ENCODE measurements around the gene CLCN6. TPM values are rescaled to one million over a fixed set of nuclear protein-coding genes. Genes with fewer than 3 reads are reported as not detected.

The CLCN6 gene
- total RNA-seq, 2 donors from 2014 or later = 29.6 to 31.5 TPM

DNA sequence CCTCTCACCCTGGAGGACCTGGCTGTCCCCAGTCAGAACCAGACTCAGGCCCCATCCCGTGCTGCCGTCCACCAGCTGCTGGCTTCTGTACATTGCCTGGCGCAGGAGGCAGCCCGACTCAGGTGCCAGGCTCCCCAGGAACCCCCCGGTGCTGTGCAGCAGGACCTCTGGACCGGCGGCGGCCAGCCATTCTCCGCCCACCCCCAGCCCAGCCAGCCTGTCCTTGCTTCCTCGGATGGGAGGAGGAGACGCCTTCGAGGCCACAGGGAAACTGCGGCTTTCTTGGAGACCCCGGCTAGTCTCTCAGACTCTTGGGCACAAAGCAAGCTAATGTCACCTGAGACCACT is 39.6 kb upstream of the CLCN6 start:
- Histone ChIP-seq H3K4me3 (ENCODE audit: low read length) (no peak overlapping the region), H3K9ac (ENCODE audit: extremely low read depth, low read length, poor library complexity, severe bottlenecking) (no peak overlapping the region), H3K27ac (ENCODE audit: low read depth, low read length) (no peak overlapping the region), H3K27me3 (ENCODE audit: control insufficient read depth, insufficient read depth, low read length, poor library complexity, severe bottlenecking) (peaks cover 10% of the 10 kb centered on the region), H3K36me3 (ENCODE audit: control insufficient read depth, insufficient read depth, low read length) (no peaks in the 10 kb centered on the region), H3K9me3 (ENCODE audit: control insufficient read depth, low read length) (no peaks in the 10 kb centered on the region), H3K4me1 (ENCODE audit: control insufficient read depth, insufficient read depth, low read length) (no peaks in the 10 kb centered on the region)
- TF ChIP-seq, protein P1, sequence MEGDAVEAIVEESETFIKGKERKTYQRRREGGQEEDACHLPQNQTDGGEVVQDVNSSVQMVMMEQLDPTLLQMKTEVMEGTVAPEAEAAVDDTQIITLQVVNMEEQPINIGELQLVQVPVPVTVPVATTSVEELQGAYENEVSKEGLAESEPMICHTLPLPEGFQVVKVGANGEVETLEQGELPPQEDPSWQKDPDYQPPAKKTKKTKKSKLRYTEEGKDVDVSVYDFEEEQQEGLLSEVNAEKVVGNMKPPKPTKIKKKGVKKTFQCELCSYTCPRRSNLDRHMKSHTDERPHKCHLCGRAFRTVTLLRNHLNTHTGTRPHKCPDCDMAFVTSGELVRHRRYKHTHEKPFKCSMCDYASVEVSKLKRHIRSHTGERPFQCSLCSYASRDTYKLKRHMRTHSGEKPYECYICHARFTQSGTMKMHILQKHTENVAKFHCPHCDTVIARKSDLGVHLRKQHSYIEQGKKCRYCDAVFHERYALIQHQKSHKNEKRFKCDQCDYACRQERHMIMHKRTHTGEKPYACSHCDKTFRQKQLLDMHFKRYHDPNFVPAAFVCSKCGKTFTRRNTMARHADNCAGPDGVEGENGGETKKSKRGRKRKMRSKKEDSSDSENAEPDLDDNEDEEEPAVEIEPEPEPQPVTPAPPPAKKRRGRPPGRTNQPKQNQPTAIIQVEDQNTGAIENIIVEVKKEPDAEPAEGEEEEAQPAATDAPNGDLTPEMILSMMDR (conservative IDR thresholded peaks at IDR 0.05) = no peak
- no peaks in the 10 kb centered on the region for H3K9me3 Mint-ChIP-seq
- WGBS, 2 experiments (ENCODE audit: insufficient coverage in 1 of 2, insufficient read length in 1 of 2) = 84 to 90% methylated on average over 9 to 14 of the region's 14 CpGs
- no peak overlapping the region for H3K27ac Mint-ChIP-seq
- no peak overlapping the region for H3K4me3 Mint-ChIP-seq
- no peaks in the 10 kb centered on the region for H3K36me3 Mint-ChIP-seq (ENCODE audit: low read depth)
- peaks cover 29% of the 10 kb centered on the region for H3K27me3 Mint-ChIP-seq (ENCODE audit: insufficient read depth)
- DNase-seq = no peak
- peaks cover 7% of the 10 kb centered on the region for H3K4me1 Mint-ChIP-seq

DNA sequence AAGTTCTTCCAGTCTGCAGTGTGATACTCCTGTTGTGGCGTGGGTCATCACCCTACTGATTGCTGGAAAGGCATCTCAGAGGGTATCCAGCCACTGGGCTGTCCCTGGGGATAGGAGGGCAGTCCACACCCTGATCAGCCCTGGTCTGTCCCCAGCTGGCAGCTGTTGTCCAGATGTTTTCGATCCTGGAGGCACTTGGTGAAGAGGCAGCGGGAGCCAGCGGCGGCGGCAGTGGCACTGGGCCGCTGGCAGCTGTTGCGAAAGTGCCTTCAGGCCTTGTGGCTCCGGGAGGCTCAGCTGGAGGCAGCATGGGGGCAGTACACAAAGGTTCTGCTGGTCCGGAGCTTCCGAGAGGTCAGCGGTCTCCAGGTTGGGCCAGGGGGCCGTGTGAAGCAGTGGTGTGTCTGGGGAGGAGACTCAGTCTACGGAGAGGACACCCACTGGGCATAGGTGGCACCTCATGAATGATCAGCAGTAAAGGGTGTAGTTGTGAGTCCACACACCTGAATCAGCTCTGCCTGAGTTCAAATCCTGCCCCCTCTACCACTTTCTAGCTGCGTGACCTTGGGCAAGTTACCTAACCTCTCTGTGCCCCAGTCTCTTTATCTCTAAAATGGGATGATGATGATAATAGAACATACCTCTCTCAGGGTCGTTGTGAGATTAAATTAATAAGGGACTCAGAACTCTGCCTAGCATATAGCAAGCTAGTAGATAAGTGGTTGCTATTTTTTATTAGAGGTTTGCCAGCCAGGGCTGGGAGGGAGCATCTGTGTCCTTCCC is 37.9 kb upstream of the CLCN6 start:
- Histone ChIP-seq H3K4me1 (ENCODE audit: control insufficient read depth, insufficient read depth, low read length) (no peaks in the 10 kb centered on the region), H3K4me3 (ENCODE audit: low read length) (no peak overlapping the region), H3K9ac (ENCODE audit: extremely low read depth, low read length, poor library complexity, severe bottlenecking) (no peak overlapping the region), H3K27ac (ENCODE audit: low read depth, low read length) (no peak overlapping the region), H3K9me3 (ENCODE audit: control insufficient read depth, low read length) (no peaks in the 10 kb centered on the region), H3K36me3 (ENCODE audit: control insufficient read depth, insufficient read depth, low read length) (no peaks in the 10 kb centered on the region), H3K27me3 (ENCODE audit: control insufficient read depth, insufficient read depth, low read length, poor library complexity, severe bottlenecking) (no peaks in the 10 kb centered on the region)
- Mint-ChIP-seq H3K4me1 (no peaks in the 10 kb centered on the region), H3K4me3 (no peak overlapping the region), H3K27me3 (ENCODE audit: insufficient read depth) (peaks cover 12% of the 10 kb centered on the region), H3K9me3 (no peaks in the 10 kb centered on the region), H3K27ac (no peak overlapping the region), H3K36me3 (ENCODE audit: low read depth) (no peaks in the 10 kb centered on the region)
- TF ChIP-seq, protein P1 (conservative IDR thresholded peaks at IDR 0.05) = no peak
- no peak for DNase-seq
- WGBS, 2 experiments (ENCODE audit: insufficient coverage in 1 of 2, insufficient read length in 1 of 2) = 72 to 80% methylated on average over 10 to 16 of the region's 16 CpGs

DNA sequence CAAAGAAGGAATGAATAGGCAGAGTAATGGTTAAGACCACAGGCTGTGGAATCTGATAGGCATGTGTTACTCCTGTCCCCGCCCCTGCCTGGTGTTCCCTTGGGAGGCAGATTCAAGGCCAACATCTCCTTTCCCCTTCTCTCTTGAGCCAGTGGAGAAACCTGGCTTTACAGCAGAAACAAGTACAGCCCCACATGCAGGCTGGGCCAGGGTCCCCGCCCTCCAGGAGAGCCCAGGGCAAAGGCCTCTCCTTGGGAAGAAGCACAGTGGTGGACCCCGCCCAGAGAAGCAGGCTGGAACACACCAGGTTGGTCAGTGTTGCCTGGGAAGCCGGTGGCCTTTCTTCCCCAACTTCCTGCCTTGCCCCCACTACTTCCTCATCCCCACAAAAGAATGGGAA is 37.2 kb upstream of the CLCN6 start:
- no peak for DNase-seq
- H3K27me3 ChIP-seq (ENCODE audit: control insufficient read depth, insufficient read depth, low read length, poor library complexity, severe bottlenecking) = no peaks in the 10 kb centered on the region
- 83% methylated on average over 4 of the region's 4 CpGs; no CpG with 5 or more reads in 1 of the 2 experiments for WGBS, 2 experiments (ENCODE audit: insufficient coverage in 1 of 2, insufficient read length in 1 of 2)
- no peak overlapping the region for H3K4me3 Mint-ChIP-seq
- H3K9me3 Mint-ChIP-seq = no peaks in the 10 kb centered on the region
- no peak overlapping the region for H3K9ac ChIP-seq (ENCODE audit: extremely low read depth, low read length, poor library complexity, severe bottlenecking)
- H3K36me3 Mint-ChIP-seq (ENCODE audit: low read depth) = no peaks in the 10 kb centered on the region
- no peak overlapping the region for H3K27ac ChIP-seq (ENCODE audit: low read depth, low read length)
- H3K4me1 ChIP-seq (ENCODE audit: control insufficient read depth, insufficient read depth, low read length) = no peaks in the 10 kb centered on the region
- TF ChIP-seq, protein P1 (conservative IDR thresholded peaks at IDR 0.05) = no peak
- no peak overlapping the region for H3K27ac Mint-ChIP-seq
- H3K36me3 ChIP-seq (ENCODE audit: control insufficient read depth, insufficient read depth, low read length) = no peaks in the 10 kb centered on the region
- H3K27me3 Mint-ChIP-seq (ENCODE audit: insufficient read depth) = peaks cover 6% of the 10 kb centered on the region
- H3K4me1 Mint-ChIP-seq = no peaks in the 10 kb centered on the region
- H3K9me3 ChIP-seq (ENCODE audit: control insufficient read depth, low read length) = no peaks in the 10 kb centered on the region
- no peak overlapping the region for H3K4me3 ChIP-seq (ENCODE audit: low read length)
